Cortex of kidney (tissue), 1 donor: Measurements from ENCODE around the gene GGCT.
"Not testable (repeated sequence)": the region's sequence is repeated elsewhere in the genome, so short reads cannot be mapped to it uniquely, and the experiment has no call there.

ENCODE experiments used
- DNase-seq: peaks from one replicate; lab custom pipeline; 2025; lab: John Stamatoyannopoulos, UW

GGCT gene

GRCh38 chr7:30515761-30516160 is 11.1 kb upstream of the GGCT start:
- DNase-seq = no peak

GRCh38 chr7:30514776-30515175 is 10.1 kb upstream of the GGCT start:
- no peak for DNase-seq

GRCh38 chr7:30514177-30514576 is 9.5 kb upstream of the GGCT start:
- DNase-seq = no peak

DNA sequence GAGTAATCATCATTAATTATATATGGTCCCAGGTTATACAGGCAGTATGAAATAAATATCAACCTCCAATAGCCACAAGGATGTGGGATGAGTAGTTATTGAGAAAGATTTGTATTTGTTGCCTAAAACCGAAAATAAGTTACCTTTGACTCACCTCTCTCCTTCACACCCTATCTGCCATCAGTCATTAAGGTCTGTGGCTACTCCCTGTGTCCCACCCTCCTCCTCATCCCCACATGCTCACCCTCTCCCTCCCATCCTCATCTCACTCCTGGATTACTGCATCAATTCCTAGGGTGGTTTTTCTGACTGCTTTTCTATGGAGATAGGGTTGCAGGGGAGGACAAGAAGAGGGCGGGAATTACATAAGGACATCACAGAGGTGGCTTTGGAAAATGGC is 9.1 kb upstream of the GGCT start:
- no peak for DNase-seq

GRCh38 chr7:30511973-30512662 is 7.5 kb upstream of the GGCT start:
- DNase-seq = no peak

DNA sequence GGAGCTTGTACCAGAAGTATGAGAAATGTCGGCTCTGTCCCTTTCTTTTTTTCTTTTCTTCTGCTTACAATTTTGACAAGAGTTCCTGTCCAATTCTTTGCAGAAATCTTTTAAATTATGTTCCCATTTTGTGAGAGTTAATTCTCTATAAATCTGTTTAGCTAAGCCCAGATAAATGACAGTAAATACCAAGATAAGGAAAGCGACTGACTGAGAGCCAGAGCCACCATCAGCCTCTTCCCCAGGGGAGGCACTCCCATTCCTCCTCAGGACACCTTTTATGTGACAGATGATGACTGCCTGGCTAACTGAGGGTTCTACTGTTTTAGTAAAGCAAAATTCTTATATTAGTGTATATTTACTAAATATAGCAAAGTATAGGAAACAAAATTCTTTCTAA is 6.9 kb upstream of the GGCT start:
- no peak for DNase-seq

GRCh38 chr7:30510124-30511075 is 5.8 kb upstream of the GGCT start:
- DNase-seq = no peak

DNA sequence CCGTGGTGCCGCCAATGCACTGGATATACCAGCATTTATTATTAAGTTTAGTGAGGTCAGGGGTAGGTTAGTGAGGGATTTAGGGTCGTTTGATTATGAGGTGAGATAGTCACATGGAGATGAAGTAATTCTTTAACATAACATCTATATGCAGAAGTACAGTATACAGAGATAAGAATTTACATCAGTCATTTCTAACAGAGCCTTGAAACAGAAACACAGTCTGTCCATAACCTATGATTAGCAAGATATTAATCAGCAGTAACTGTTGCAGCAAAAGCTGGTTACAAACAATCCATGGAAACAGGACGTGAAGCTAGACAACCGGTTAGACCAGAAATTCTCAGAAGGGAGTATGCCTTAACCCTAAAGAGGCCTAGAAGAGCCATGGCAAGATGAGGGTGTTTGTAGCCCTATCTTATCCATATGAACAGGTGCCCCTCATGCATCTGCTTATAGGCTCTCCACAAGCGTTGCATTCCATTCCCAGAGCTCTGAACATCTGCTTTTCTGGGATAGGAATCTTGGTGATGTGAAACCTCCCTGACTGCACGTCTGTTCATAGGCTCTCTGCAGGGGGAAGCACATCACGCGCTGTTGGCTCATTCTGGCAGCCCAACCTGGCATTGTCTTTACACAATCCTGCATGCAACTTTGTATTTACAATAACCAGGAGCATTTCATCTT is 4.7 kb upstream of the GGCT start:
- DNase-seq = not testable (repeated sequence)

GRCh38 chr7:30507346-30507900 is 2.8 kb upstream of the GGCT start:
- not testable (repeated sequence) for DNase-seq

GRCh38 chr7:30505174-30505697 is 607 bp upstream of the GGCT start:
- DNase-seq = no peak

GRCh38 chr7:30503274-30504212 is 1.1 kb downstream of the GGCT start:
- DNase-seq = no peak

DNA sequence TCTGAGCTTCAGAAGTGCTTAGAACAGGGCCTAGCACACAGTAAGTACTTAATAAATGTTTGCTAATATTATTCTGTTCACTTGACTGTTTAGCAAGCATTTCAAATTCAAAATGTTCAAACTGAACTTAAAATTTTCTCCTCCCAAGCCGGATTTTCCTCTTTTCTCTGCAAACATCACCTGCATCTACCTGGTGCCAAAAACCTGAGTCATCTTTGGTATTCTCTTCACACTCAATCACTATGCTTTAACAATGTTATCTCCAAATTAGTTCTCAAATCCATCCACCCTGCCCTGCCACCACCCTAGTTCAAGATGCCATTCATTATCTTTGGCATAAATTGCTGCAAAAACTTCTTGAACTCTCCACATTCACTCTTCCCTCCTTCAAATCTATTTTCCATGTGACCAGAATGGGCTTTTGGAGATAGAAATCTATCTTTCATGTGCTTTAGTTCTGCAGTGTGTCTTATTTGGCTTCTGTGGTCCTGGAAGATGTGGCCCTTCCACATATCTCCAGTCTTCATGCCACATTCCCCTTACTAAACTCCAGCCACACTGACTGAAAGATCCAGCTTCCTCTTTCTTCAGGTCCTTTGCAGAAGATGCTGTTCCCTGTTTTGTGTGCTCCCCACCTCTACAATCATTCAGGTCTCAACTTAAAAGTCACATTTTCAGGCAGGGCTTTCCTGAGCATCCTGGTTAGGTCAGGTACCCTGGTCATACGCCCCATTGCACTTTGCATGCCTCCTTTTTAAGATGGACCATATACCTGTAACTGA is 2.0 kb downstream of the GGCT start:
- DNase-seq = no peak

GRCh38 chr7:30501264-30501663 is 3.4 kb downstream of the GGCT start:
- DNase-seq = no peak

DNA sequence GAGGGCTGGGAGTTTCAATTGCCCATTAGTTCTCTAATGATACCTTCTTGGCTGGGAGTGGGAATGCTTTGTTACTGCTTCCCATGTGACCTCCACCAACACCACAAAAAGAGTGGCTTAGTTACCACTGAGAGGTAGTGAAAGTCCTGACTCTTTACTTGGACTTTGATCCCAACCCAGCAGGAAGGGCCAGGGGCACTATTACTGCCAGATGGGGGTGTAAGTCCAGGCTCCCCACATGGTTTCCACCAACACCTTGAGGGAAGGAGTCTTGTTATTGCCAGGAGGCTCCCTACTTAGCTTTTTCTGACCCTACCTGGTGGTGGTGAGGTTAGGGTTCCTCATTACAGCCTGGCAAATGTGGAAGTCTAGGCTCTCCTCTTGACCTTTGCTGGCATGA is 11.4 kb downstream of the GGCT start:
- no peak for DNase-seq

DNA sequence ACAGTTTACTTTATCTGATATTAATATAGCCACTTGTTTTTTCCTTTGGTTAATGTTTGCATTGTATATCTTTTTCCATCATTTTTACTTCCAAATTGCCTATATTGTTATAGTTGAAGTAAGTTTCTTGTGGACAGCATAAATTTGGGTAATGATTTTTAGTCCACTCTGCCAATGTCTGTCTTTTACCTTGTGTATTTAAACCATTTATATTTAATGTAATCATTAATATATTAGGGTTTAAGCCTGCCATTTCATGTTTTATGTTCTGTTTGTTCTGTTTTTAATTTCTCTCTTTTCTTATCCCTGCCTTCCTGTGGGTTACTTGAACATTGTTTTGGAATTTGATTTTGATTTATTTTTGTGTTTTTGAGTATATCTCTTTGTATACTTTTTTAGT is 13.2 kb downstream of the GGCT start:
- no peak for DNase-seq

- no peak for DNase-seq
Measured at GRCh38 chr7:30487371-30487770, 17.3 kb downstream of the GGCT start.

DNA sequence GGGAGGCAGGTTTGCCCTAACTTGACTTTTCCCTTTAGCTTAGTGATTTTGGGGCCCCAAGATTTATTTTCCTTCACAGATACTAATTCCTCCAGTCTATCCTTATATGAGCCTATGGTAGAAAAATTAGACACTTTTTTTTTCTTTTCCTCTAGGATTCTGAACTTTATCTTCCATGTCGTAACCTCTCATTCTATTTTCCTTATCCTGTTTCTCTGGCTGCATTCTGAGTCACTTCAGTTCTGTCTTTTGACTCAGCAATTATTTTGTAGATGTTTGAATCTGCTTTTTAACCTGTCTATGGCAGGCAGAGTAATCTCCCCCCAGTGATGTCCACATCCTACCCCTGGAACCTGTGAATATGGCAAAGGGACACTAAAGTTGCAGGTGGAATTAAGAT is 19.0 kb downstream of the GGCT start:
- DNase-seq = no peak

GRCh38 chr7:30481416-30481815 is 23.2 kb downstream of the GGCT start:
- DNase-seq = not testable (repeated sequence)

DNA sequence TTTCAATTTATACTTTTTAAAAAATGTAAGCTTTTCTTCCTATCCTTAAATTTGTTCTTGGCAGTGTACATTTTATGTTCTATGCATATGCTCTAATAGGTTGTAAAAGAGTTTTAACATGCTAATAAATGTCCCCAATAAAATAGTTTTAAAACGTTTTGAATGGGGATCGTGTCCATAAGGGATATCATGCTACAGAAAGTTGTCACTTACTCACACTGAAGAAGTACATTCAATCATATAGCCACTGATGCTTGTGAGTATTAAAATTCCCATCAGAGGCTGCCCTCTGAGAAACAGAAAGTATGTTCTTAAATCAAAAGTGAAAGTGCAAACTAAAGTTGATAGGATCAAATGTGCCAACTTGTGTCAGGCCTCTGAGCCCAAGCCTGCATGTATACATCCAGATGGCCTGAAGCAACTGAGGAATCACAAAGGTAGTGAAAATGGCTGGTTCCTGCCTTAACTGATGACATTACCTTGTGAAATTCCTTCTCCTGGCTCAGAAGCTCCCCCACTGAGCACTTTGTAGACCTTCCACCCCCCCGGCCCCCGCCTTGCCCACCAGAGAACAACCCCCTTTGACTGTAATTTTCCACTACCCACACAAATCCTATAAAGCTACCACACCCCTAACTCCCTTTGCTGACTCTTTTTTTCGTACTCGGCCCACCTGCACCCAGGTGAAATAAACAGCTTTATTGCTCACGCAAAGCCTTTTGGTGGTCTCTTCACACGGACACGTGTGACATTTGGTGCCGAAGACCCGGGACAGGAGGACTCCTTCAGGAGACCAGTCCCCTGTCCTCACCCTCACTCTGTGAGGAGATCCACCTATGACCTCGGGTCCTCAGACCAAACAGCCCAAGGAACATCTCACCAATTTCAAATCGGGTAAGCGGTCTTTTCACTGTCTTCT is 25.2 kb downstream of the GGCT start:
- DNase-seq = no peak
